GM21529 (cell line): ENCODE measurements around the gene RASL11A.
"Not testable (repeated sequence)": the region's sequence is repeated elsewhere in the genome, so short reads cannot be mapped to it uniquely, and the experiment has no call there.

Experiments
- ATAC-seq: cut with Tn5 transposase; IDR thresholded peaks from one replicate; pipeline ENCODE4 v1.9.1; 2021; ENCODE audit not compliant: unreplicated experiment

RASL11A gene, protein sequence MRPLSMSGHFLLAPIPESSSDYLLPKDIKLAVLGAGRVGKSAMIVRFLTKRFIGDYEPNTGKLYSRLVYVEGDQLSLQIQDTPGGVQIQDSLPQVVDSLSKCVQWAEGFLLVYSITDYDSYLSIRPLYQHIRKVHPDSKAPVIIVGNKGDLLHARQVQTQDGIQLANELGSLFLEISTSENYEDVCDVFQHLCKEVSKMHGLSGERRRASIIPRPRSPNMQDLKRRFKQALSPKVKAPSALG

DNA sequence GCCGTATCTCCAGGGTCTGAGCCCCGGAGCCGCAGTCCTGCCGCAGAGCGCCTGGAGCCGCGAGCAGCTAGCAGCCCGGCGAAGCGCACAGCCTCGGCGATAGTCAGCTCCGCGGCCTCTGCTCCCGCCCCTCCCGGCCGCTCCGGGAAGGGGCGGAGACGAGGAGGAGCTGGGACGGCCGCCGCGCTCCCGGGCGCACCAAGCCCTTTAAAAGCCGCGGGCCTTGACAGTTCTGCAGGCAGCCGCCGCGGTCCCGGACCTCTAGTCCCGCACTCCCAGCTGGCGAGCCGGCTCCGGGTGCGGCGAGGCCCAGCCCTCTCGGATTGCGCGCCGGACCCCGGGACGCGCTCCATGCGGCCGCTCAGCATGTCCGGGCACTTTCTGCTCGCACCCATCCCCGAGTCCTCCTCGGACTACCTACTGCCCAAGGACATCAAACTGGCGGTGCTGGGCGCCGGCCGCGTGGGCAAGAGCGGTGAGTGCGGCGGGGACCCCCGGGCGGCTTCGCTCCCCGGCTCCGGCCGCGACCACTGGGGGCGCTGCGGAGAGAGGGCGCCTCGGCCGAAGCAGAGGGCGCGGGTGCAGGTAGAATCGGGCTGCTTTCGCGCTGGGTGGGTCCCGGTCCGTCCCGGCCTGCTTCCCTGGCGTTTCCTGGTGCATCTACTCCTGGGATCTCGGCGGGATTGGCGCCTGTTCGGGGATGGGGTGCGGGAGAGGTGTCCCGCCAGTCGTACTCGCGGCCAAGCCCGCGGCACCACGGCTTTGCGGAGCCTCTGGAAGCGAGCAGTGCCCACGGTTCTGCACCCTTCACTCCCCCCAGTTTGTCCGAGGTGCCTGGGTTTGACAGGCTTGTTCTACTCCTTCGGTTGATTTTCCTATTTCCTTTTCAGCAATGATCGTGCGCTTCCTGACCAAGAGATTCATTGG, at the start of gene RASL11A:
Gene RASL11A (plus strand): TSS at position 237 of the 927 bp plus-strand sequence. CDS start 115 bp downstream, at position 352.
- peak; percentile 86 for ATAC-seq

DNA sequence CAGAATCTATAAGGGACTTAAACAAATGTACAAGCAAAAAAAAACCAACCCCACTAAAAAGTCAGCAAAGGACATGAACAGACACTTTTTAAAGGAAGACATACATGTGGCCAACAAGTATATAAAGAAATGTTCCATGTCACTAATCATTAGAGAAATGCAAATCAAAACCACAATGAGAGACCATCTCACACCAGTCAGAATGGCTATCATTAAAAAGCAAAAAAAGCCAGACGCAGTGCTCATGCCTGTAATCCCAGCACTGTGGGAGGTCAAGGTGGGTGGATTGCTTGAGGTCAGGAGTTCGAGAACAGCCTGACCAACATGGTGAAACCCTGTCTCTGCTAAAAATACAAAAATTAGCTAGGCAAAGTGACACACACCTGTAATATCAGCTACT, 48.5 kb upstream of the RASL11A start:
- ATAC-seq, result not testable (repeated sequence)

DNA sequence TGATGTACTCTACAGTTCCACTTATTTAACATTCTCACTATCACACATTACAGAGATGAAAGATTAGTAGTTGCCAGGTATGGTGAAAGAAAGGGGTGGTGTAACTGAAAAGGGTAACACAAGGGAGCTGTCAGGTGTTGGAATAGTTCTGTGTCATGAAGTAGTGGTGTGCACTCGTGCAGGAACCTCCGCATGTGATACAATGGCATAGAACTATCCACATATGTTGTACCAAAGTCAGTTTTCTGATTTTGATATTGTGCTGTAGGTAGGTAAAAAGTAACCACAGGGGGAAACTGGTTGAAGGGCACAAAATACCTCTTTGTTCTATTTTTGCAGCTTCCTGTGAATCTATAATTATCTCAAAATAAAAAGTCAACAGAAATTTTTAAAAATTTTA, 43.6 kb upstream of the RASL11A start:
- no peak for ATAC-seq

DNA sequence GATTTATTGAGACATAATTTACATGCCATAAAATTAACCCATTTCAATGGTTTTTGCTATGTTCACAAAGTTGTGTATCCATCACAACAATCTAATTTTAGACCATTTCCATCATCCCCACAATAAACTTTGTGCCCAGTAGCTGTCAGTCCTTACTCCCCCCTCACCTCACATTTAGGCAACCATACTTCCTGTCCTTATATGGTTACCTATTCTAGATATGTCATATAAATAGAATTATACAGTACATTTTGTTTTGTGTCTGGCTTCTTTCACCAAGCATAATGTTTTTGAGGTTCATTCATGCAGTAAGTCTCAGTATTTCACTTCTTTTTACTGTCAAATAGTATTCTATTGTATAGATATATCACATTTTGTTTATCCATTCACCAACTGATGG, 42.5 kb upstream of the RASL11A start:
- no peak for ATAC-seq

DNA sequence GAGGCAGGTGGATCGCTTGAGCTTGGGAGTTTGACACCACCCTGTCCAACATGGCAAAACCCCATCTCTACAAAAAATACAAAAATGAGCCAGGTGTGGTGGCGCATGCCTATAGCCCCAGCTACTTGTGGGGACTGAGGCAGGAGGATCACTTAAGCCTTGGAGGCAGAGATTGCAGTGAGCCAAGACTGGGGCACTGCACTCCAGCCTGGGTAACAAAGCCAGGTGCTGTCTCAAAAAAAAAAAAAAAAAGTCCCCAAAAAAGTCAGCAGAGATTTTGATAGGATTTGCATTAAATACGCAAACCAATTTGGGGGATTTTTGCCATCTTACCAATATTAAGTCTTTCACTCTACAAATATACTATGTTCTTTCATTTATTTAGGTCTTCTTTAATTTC, 41.0 kb upstream of the RASL11A start:
- ATAC-seq, result no peak

DNA sequence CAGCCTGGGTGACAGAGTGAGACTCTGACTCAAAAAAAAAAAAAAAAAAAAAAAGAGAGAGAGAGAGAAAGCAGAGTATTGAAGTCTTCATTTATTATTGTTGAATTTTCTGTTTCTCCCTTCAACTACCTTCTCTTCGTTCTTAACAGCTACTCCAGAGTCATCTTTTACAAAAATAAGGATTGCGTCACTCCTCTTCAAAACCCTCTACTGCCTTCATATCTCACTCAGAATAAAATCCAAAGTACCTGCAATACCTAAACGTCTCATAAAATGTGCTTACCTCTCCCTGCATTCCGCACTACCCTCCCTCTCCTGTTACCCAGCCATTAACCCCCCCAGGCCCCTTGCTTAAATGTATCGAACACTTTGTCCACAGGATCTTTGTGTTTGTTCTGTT, 36.7 kb upstream of the RASL11A start:
- ATAC-seq, result no peak

DNA sequence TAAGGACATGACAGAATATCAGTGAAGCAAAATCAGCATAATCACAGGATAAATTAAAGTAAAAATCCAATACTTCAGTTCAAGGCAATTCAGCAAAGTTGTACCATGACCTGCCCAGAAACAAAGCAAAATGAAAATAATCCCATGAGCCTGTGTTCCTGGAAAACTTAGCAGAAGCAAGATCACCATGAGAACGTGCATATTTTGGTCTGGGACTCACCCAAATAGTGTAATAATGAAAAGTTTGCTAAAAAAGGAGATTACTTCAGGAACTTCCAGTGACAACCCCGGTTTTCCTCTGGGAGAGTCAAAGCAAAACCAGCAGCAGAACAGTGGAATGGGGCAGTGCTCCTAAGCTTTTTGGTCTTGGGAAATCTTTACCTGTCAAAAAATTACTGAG, 34.2 kb upstream of the RASL11A start:
- ATAC-seq, result no peak

DNA sequence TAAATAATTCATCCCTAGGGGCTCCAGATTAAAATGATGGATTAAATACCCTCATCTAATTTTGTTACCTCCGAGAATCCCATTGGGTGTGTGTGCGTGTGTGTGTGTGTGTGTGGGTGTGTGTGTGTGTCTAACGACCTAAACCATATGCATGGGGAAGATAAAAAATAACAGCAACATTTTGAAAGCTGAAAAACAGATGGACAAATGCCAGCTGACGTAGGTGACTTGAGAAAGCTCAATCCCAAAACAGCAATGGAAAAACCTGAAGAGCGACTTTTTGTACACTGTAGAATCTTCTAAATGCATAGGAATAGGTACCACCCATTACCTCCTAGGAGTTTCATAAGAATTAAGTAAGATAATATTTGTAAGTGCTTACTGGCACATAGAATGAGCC, 27.9 kb upstream of the RASL11A start:
- ATAC-seq, result no peak

DNA sequence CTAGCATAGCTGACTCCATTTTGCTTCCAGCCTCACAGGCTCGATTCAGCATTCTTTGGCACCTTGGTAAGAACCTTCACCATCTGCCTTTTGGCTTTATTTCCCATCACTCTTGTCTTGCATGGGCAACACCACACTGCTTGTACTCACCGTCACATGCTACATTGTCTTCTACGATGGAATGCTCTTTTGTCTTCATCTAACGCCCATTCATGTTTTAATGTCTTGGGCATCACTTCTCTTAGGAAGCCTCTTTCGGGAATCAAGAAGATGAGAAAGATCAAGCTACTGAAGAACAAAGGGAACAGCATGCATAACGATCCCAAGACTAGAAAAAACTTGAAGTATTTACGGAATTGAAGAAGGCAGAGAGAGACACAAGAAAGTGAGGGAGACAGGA, 25.0 kb upstream of the RASL11A start:
- ATAC-seq, result no peak

DNA sequence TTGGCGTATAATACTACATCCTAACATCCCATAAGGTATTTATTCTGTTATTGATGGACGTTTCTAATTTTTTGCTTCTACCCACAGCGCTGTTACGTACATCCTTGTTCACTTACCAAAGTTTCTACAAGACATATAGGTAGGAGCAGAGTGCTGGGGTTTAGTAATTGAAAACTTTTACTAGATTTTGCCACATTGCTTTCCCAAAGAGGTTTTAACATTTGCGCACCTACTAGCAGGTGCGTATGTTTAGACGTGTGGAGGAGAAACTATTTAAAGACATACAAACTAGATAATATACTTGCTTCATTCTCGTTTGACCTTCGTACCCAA, 19.8 kb upstream of the RASL11A start:
- no peak for ATAC-seq

DNA sequence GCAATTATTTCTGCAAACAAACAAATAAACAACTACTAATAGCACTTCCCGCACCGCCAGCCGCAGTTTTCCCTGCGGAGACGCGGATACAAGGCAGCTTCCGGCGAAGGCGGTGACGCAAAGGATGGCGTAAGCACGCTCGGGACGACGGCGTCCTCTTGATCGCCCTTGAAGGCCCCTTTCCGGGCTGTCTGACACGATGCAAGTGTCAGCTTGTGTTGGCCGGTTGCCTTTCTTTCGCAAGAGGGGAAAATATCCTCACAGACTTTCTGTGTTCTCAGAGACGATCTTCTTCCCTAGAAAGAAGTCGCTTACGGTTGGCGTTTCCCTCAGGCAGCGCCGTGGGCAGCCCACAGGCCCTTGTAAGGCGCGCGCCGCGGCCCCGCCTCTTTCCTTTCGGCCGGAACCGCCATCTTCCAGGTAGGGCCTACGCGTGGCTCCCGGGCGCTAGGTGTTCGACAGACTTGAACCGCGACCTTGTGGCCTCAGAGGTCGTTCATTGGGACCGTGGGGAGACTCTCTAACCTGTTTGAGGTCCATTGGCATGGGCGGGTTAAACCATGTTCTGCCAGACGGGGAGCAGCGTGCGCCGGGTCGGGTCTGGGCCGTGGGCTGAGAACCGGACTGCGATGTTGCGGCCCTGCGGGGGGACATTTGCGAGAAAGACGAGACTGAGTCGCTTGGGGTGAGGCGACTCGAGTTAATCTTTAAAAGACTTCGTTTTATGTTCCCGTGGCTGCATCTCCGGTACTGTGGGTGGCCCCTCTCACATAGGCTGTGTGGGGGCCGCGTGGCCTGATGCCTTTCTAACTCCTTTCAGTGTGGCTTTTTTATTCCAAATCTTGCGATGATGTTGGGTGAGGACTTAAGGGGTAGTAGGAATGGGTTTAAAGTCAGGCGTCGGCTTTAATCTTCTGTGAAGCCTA, 19.2 kb upstream of the RASL11A start, which contains the start of gene RPL21:
Gene RPL21 (plus strand): TSS at position 393 of the 926 bp plus-strand sequence. CDS start 2,219 bp downstream, outside the sequence.
- ATAC-seq, result peak; percentile 94

DNA sequence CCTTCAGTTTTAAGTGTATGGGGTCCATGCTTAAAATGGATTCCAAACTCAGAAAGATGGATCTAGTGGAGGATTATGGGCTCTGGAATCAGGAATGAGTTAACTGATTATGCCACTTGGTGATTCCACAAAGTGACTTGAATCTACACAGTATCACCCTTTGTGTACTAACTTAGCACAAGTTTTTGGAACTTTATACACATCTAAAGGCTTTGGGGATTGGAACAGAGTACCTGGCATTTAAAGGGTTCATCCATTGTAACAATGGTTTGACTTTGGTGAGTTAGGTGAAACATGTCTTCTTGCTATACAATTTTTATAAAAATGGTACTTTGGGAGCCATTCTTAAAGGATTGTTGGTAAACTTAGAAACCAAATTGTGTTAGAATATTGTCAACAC, 18.2 kb upstream of the RASL11A start:
- no peak for ATAC-seq

DNA sequence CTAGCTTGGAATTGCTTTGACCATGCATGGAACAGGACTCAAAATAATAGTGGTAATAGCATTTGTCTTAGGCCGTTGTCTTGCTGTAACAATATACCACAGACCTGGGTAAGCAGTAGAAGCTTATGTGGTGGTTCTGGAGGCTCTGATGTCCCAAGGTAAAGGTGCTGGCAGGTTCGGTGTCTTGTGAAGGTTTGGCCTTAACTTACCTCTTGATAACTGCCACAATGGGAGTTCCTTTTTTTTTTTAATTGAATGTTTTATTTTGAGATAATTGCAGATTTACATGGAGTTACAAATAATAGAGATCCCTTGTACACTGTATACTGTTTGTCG, 13.4 kb upstream of the RASL11A start:
- no peak for ATAC-seq

DNA sequence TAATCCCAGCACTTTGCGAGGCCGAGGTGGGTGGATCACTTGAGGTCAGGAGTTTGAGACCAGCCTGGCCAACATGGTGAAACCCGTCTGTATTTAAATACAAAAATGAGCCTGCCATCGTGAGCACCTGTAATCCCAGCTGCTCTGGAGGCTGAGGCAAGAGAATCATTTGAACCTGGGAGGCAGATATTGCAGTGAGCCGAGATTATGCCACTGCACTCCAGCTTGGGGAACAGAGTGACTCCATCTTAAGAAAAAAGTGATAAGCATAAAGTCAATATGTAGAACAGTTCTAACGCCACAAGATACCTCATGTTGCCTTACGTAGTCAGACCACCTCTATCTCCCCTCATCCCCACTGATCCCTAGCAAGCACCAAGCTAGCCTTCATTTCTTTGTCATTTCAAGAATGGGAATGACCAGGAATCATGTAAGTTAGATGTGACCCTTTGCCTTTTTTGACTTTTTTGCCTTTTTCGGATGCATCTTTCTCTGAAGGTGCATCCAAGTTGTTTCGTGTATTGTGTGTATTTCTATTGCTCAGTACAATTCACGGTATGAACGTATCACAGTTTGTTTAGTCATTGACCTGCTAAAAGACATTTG, 12.9 kb upstream of the RASL11A start:
- ATAC-seq, result no peak

DNA sequence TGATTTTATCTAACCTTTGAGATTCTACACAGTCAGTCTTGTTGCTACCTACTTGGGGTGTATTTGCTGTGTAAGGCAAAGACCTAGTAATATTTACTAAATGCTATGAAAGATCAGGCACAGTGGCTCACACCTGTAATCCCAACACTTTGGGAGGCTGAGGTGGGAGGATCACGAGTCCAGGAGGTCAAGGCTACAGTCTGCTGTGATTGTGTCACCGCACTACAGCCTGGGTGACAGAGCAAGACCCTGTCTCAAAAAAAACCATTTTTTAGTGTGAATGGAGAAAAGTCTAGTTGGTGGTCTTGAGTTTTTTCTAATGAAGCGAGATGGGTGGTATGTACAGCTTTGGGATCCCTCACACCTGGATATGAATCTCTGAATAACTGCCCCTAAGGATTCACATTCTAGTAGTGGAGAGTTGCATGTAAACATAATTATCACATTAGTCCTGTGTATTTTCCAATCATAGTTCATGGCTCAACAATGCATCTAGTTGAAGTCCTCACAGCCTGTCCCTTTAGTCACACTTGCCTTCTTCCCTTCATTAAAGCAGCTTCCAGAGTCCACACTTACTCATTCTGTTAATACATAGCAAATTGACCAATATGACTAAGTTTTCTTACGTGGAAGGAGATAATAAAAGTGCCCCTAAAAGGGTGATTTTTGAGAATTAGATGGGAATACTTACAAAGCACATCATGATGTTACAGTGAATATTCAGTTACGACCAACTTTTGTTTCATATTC, 11.8 kb upstream of the RASL11A start:
- no peak for ATAC-seq

DNA sequence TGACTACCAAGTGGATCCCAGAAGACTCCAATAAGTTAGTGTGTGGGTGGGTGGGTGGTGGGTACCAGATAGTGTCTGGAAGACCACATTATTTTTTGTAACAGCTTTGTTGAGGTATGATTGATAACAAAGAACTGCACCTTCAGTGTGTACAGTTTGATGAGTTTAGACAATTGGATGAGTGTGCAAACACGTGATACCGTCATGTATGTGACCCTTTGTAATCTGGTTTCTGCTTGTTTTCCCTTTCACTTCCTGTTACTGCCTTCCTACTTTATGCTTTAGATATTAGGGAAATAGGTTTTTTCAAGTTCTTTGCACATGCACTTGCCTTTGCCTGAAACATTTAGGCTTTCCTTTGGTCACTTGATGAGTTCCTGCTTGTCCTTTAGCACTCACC, 10.8 kb upstream of the RASL11A start:
- peak; percentile 50 for ATAC-seq

DNA sequence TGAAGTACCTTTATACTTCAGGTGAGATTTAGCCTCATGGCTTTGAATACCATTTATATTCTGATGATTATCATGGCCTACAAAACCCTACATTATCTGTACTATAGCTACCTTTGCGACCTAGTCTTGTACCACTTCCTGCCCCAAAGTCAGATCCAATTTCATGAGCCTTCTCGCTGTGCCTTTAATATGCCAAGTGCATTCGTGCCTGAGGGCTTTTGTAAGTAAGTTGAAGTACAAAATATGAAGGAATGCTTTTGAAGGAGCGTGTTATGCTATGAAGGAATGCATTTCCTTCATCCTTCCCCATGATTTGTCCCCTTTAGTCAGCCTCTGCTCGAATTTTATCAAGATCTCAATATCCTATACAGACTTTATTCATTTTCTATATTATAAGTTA, 9.2 kb upstream of the RASL11A start:
- ATAC-seq, result no peak

DNA sequence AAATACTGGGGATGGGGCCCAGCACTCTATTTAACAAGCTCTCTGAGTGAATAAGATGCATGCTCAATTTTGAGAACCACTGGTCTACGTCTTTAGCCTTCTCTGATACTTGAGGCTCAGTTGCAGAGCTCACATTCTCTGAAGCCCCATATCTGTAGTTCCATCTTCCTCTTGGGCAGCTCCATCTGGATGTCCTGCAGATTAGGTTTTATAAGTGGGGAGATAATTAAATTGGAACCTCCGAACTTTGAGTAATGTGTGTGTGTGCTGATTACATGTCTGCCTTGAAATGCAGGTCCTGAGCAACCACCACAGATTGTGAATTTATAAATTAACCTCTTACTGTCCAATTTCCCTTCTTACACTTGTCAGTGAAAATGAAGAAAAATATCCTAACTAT, 7.2 kb upstream of the RASL11A start:
- no peak for ATAC-seq

DNA sequence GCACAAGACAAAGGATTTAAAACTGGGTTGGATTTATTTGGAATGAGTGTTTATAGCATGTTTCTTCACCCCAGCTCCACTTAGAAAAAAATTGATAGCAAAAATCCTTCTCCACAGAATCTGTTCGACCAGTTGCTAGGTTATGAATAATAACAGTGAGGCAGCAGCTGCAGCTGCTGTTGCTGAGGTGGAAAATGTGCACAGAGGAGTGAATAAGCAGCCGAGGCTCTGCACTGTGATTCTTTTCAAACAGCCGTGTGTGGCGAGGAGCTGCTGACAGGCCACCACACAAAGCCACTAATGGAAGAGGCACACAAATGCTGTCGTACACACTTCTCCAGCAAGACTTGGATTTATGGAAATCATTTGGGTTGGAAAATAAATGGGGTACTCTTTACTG, 6.4 kb upstream of the RASL11A start:
- no peak for ATAC-seq

DNA sequence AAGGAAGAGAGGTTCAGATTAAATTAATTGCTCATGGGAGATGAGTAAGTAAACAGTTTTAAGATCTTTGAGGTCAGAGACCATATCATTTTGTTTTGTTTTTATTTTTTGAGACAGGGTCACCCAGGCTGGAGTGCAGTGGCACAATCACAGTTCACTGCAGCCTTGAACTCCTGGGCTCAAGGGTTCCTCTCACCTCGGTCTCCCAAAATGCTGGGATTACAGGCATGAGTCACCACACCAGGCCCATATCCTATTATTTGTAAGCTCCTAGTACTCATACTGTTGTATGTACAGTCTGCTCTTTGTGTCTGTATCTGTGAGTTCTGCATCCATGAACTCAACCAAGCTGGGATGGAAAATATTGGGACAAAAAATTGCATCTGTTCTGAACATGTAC, 6.0 kb upstream of the RASL11A start:
- ATAC-seq, result no peak
